HepG2 (cell line): ENCODE data around the gene EGR1. TPM values are rescaled to one million over a fixed set of nuclear protein-coding genes. Genes with fewer than 3 reads are reported as not detected.

ENCODE experiments used
- ATF1 ChIP-seq: IDR thresholded peaks from 2 replicates; pipeline ENCODE4 v1.6.1; 2016; ENCODE audit warnings: mild to moderate bottlenecking, control low read depth
- FOXJ3 ChIP-seq: sonication (generic); formaldehyde crosslinking; IDR thresholded peaks from 2 replicates; pipeline ENCODE4 v1.4.0; 2020; ENCODE audit warnings: missing genetic modification reagents, mild to moderate bottlenecking, borderline replicate concordance
- FOXK1 ChIP-seq: sonication (generic); formaldehyde crosslinking; IDR thresholded peaks from 2 replicates; pipeline ENCODE4 v1.4.0; 2020; ENCODE audit warnings: low read depth, missing genetic modification reagents, borderline replicate concordance
- KAT8 ChIP-seq: IDR thresholded peaks from 2 replicates; pipeline ENCODE4 v1.6.1; 2016; ENCODE audit warnings: missing genetic modification reagents, missing compliant biosample characterization
- MED8 ChIP-seq: sonication (generic); formaldehyde crosslinking; IDR thresholded peaks from 2 replicates; pipeline ENCODE4 v1.8.1; 2023; ENCODE audit warnings: mild to moderate bottlenecking, missing genetic modification reagents; ENCODE audit not compliant: insufficient replicate concordance
- MTA1 ChIP-seq: sonication (generic); formaldehyde crosslinking; IDR thresholded peaks from 2 replicates; pipeline ENCODE4 v1.4.0; 2020; ENCODE audit warnings: missing genetic modification reagents, mild to moderate bottlenecking, borderline replicate concordance
- MYC ChIP-seq: sonication (generic); formaldehyde crosslinking; IDR thresholded peaks from 2 replicates; pipeline ENCODE4 v1.9.0; 2021; ENCODE audit warnings: missing genetic modification reagents, borderline replicate concordance
- SMAD1 ChIP-seq: sonication (generic); formaldehyde crosslinking; IDR thresholded peaks from 2 replicates; pipeline ENCODE4 v1.4.0; 2020; ENCODE audit warnings: missing genetic modification reagents, low read depth, mild to moderate bottlenecking, borderline replicate concordance
- SP5 ChIP-seq: IDR thresholded peaks from 2 replicates; pipeline ENCODE4 v1.6.1; 2016; ENCODE audit warnings: low read depth, borderline replicate concordance
- SRF ChIP-seq: IDR thresholded peaks from 2 replicates; pipeline ENCODE4 v1.6.1; 2011; ENCODE audit warnings: mild to moderate bottlenecking, low read depth, low read length, moderate library complexity
- SRY ChIP-seq: sonication (generic); formaldehyde crosslinking; IDR thresholded peaks from 2 replicates; pipeline ENCODE4 v1.8.0; 2022; ENCODE audit warnings: mild to moderate bottlenecking, missing genetic modification reagents
- THYN1 ChIP-seq: sonication (generic); formaldehyde crosslinking; IDR thresholded peaks from 2 replicates; pipeline ENCODE4 v1.8.1; 2023; ENCODE audit warnings: low read depth, mild to moderate bottlenecking, moderate library complexity, missing genetic modification reagents, borderline replicate concordance
- TSC22D2 ChIP-seq: sonication (generic); formaldehyde crosslinking; IDR thresholded peaks from 2 replicates; pipeline ENCODE4 v1.5.1; 2020; ENCODE audit warnings: missing genetic modification reagents, mild to moderate bottlenecking, borderline replicate concordance
- ZNF124 ChIP-seq: sonication (generic); formaldehyde crosslinking; IDR thresholded peaks from 2 replicates; pipeline ENCODE4 v1.4.0; 2020; ENCODE audit warnings: missing genetic modification reagents
- ZNF563 ChIP-seq: sonication (generic); formaldehyde crosslinking; IDR thresholded peaks from 2 replicates; pipeline ENCODE4 v1.8.0; 2022; ENCODE audit warnings: mild to moderate bottlenecking, moderate library complexity, missing genetic modification reagents
- ZNF629 ChIP-seq: sonication (generic); formaldehyde crosslinking; conservative IDR thresholded peaks from 2 replicates; pipeline ENCODE4 v1.5.0; 2020; ENCODE audit warnings: missing genetic modification reagents
- ZNF7 ChIP-seq: IDR thresholded peaks from 2 replicates; pipeline ENCODE4 v1.6.1; 2016; ENCODE audit warnings: missing biosample characterization, missing genetic modification reagents
- ZNF772 ChIP-seq: sonication (generic); formaldehyde crosslinking; IDR thresholded peaks from 2 replicates; pipeline ENCODE4 v1.5.0; 2020; ENCODE audit warnings: mild to moderate bottlenecking, missing genetic modification reagents
- ZNF777 ChIP-seq: sonication (generic); formaldehyde crosslinking; IDR thresholded peaks from 2 replicates; pipeline ENCODE4 v1.4.0; 2020; ENCODE audit warnings: missing genetic modification reagents
- ZNF883 ChIP-seq: sonication (generic); formaldehyde crosslinking; IDR thresholded peaks from 2 replicates; pipeline ENCODE4 v1.5.1; 2020; ENCODE audit warnings: mild to moderate bottlenecking, missing genetic modification reagents; ENCODE audit errors: not compliant biosample characterization
- polyA plus RNA-seq, 8 experiments: library from polyadenylated mRNA; depleted of rRNA in 3 of 8; stranded (reverse) in 7 of 8; unstranded in 1 of 8; fragments of >200 nt; fragmentation: Illumina TruSeq in 4 of 8; extraction: Trizol in 4 of 8; gene quantifications; 2 replicates each; pipeline versions ENCODE4 v1.2.1 to v1.2.3, GENCODE V29; 2011 to 2016; ENCODE audit warnings: low read depth in 4 of 8, missing spikeins in 1 of 8, mixed read lengths in 1 of 8; ENCODE audit not compliant: insufficient read depth in 1 of 8
- total RNA-seq, 5 experiments: library from RNA; depleted of rRNA; stranded (reverse); fragments of >200 nt; fragmentation: Illumina TruSeq; extraction: Trizol; gene quantifications; 2 replicates each; pipeline ENCODE4 v1.2.3, GENCODE V29; 2016; ENCODE audit warnings: low read depth in 1 of 5
- TF ChIP-seq, protein P1 (sequence below), 2 experiments: IDR thresholded peaks; 2 replicates each; pipeline ENCODE4 v1.6.1; 2011 to 2012; ENCODE audit warnings: low read length in 2 of 2, borderline replicate concordance in 1 of 2, low read depth in 1 of 2, mild to moderate bottlenecking in 1 of 2, moderate library complexity in 1 of 2
- TF ChIP-seq, protein P2 (sequence below): sonication (generic); formaldehyde crosslinking; IDR thresholded peaks from 2 replicates; pipeline ENCODE4 v1.8.0; 2022; ENCODE audit warnings: missing genetic modification reagents, mild to moderate bottlenecking, inconsistent platforms, borderline replicate concordance
- TF ChIP-seq, protein P3 (sequence below), 2 experiments: sonication (generic) in 1 of 2; formaldehyde crosslinking in 1 of 2; IDR thresholded peaks; 2 replicates each; pipeline versions ENCODE4 v1.4.0 to v1.6.1; 2018 to 2020; ENCODE audit warnings: missing genetic modification reagents in 2 of 2, borderline replicate concordance in 1 of 2, low read depth in 1 of 2, mild to moderate bottlenecking in 1 of 2, missing biosample characterization in 1 of 2
- TF ChIP-seq, protein P4 (sequence below): IDR thresholded peaks from 2 replicates; pipeline ENCODE4 v1.6.1; 2016; ENCODE audit warnings: mild to moderate bottlenecking, missing biosample characterization, missing genetic modification reagents

EGR1 gene
- total and polyA plus RNA-seq, 2 of the 13 experiments (the other 11 are each of a cell fraction or from before 2014, with no cell fraction given), result 4.1 to 4.5 TPM

DNA sequence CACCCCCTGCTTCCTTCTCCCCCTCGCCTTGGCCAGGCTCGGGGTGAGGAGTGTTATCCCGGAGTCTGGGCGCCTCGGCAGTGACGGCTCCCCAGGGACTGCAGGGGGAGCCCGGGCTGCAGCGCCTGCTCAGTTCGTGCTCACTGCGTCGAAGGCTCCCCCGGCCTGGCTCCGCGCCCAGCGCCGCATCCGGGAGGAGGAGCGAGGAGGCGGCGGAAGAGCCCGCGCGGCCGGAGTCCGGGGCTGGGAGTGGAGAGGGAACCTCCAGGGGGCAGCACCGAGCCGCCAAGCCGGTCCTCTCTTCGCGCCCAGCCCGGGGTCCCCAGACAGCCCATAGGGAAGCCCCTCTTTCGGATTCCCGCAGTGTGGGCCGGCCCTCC lies 1.3 kb upstream of the EGR1 start (continued):
- TF ChIP-seq, protein P1, sequence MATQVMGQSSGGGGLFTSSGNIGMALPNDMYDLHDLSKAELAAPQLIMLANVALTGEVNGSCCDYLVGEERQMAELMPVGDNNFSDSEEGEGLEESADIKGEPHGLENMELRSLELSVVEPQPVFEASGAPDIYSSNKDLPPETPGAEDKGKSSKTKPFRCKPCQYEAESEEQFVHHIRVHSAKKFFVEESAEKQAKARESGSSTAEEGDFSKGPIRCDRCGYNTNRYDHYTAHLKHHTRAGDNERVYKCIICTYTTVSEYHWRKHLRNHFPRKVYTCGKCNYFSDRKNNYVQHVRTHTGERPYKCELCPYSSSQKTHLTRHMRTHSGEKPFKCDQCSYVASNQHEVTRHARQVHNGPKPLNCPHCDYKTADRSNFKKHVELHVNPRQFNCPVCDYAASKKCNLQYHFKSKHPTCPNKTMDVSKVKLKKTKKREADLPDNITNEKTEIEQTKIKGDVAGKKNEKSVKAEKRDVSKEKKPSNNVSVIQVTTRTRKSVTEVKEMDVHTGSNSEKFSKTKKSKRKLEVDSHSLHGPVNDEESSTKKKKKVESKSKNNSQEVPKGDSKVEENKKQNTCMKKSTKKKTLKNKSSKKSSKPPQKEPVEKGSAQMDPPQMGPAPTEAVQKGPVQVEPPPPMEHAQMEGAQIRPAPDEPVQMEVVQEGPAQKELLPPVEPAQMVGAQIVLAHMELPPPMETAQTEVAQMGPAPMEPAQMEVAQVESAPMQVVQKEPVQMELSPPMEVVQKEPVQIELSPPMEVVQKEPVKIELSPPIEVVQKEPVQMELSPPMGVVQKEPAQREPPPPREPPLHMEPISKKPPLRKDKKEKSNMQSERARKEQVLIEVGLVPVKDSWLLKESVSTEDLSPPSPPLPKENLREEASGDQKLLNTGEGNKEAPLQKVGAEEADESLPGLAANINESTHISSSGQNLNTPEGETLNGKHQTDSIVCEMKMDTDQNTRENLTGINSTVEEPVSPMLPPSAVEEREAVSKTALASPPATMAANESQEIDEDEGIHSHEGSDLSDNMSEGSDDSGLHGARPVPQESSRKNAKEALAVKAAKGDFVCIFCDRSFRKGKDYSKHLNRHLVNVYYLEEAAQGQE (IDR thresholded peaks at IDR 0.05; ENCODE audit: borderline replicate concordance in 1 of 2, low read depth in 1 of 2, low read length in 2 of 2), result no peak; a peak in 1 of 4 replicates
- peak; percentile 66 for TF ChIP-seq ZNF772
- TF ChIP-seq ZNF777 (CRISPR knock-in tag), result no peak; the same call in 1 of the 2 replicates
- peak; percentile 69; the same call in 1 of the 2 replicates for TF ChIP-seq MYC (CRISPR knock-in tag)
- no peak for TF ChIP-seq TSC22D2
- peak; percentile 35 for TF ChIP-seq MED8 (CRISPR knock-in tag)
- TF ChIP-seq, protein P2, sequence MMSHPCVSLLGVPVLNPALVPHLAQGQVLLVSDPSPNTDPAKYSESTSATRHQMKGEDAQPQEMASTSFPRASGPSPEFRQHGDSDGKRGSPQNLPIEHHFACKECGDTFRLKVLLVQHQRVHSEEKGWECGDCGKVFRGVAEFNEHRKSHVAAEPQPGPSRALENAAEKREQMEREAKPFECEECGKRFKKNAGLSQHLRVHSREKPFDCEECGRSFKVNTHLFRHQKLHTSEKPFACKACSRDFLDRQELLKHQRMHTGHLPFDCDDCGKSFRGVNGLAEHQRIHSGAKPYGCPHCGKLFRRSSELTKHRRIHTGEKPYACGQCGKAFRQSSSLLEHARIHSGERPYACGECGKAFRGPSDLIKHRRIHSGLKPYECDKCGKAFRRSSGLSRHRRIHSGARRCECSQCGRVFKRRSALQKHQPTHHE (CRISPR knock-in tag), result 0 out of 2 replicates have a peak, but pooled peaks have one; percentile 51
- TF ChIP-seq ATF1, result no peak
- TF ChIP-seq FOXJ3 (CRISPR knock-in tag), result no peak
- TF ChIP-seq SRF, result peak; percentile 21
- 0 out of 2 replicates have a peak, but pooled peaks have one; percentile 15 for TF ChIP-seq THYN1 (CRISPR knock-in tag)
- TF ChIP-seq KAT8 (CRISPR knock-in tag), result peak; percentile 82
- TF ChIP-seq SMAD1, result peak; percentile 78; the same call in 1 of the 2 replicates
- TF ChIP-seq ZNF124 (CRISPR knock-in tag), result peak; percentile 71; the same call in 1 of the 2 replicates
- TF ChIP-seq FOXK1 (CRISPR knock-in tag), result no peak
- no peak for TF ChIP-seq MTA1 (CRISPR knock-in tag)
- peak; percentile 86 for TF ChIP-seq SP5
- TF ChIP-seq, protein P3, sequence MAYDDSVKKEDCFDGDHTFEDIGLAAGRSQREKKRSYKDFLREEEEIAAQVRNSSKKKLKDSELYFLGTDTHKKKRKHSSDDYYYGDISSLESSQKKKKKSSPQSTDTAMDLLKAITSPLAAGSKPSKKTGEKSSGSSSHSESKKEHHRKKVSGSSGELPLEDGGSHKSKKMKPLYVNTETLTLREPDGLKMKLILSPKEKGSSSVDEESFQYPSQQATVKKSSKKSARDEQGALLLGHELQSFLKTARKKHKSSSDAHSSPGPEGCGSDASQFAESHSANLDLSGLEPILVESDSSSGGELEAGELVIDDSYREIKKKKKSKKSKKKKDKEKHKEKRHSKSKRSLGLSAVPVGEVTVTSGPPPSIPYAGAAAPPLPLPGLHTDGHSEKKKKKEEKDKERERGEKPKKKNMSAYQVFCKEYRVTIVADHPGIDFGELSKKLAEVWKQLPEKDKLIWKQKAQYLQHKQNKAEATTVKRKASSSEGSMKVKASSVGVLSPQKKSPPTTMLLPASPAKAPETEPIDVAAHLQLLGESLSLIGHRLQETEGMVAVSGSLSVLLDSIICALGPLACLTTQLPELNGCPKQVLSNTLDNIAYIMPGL (CRISPR knock-in tag; IDR thresholded peaks at IDR 0.05; ENCODE audit: borderline replicate concordance in 1 of 2, low read depth in 1 of 2), result peak; percentile 87 to 95; a peak in 3 of 4 replicates
- no peak; the same call in 1 of the 2 replicates for TF ChIP-seq ZNF563 (CRISPR knock-in tag)
- TF ChIP-seq ZNF629 (CRISPR knock-in tag), result no peak
- TF ChIP-seq, protein P4, sequence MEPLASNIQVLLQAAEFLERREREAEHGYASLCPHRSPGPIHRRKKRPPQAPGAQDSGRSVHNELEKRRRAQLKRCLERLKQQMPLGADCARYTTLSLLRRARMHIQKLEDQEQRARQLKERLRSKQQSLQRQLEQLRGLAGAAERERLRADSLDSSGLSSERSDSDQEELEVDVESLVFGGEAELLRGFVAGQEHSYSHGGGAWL, result peak; percentile 67
- TF ChIP-seq ZNF883, result peak; percentile 16
- TF ChIP-seq SRY (CRISPR knock-in tag), result no peak
- TF ChIP-seq ZNF7 (CRISPR knock-in tag), result no peak
